Measurements from ENCODE around the gene MUC13.
"Not testable (repeated sequence)": the region's sequence is repeated elsewhere in the genome, so short reads cannot be mapped to it uniquely, and the experiment has no call there.

MUC13 gene

DNA sequence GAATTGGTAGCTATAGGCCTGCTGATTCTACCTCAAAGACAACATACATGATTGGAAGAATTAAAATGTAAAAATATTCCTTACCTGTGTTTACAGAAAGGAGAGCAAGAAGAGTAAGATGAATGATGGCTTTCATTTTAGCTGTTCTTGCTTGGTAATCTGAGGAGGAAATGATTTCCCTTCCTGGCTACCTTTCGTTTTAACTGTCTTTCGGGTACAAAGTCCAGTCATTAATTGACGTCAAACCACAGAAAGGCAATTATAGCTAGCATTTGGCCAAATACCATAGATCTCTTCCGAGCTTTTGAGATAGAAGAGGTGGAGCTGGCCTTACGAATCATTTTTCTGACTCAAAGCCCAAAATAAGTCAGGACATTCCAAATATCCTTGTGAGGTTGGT, at the start of gene MUC13:
TSS of gene MUC13 (minus strand) at position 175 of the 400 bp plus-strand sequence. CDS start at position 136, 39 bp downstream.
- DNase-seq (ENCODE audit: low read depth in 2 of 2) = no peak

DNA sequence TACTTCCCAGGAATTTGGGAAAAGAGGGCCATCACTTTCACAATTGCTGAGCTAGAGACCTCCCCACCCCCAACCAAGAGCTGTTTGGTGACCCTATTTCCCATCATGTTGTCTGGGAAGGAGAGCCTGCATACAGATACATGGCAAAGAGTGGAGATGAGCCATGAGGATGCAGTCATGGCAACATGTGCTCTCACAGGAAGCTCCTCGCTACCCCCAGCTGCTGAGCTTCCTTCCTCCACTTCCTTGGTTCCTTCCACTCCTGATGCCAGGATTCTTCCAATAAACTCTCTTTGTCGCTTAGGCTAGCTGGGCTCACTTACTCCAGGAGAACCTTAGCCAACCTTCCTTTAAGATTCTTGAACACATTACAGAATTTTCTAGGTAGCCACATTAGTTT, 48.3 kb upstream of the MUC13 start:
- no peak for DNase-seq (ENCODE audit: low read depth in 2 of 2)

GRCh38 chr3:124981472-124981871, 46.9 kb upstream of the MUC13 start:
- DNase-seq (ENCODE audit: low read depth in 2 of 2) = no peak

GRCh38 chr3:124978627-124979026, 44.1 kb upstream of the MUC13 start:
- no peak for DNase-seq (ENCODE audit: low read depth in 2 of 2)

GRCh38 chr3:124976383-124976782, 41.8 kb upstream of the MUC13 start:
- no peak for DNase-seq (ENCODE audit: low read depth in 2 of 2)

- no peak for DNase-seq (ENCODE audit: low read depth in 2 of 2)
Observed at GRCh38 chr3:124974691-124975090, 40.1 kb upstream of the MUC13 start.

DNA sequence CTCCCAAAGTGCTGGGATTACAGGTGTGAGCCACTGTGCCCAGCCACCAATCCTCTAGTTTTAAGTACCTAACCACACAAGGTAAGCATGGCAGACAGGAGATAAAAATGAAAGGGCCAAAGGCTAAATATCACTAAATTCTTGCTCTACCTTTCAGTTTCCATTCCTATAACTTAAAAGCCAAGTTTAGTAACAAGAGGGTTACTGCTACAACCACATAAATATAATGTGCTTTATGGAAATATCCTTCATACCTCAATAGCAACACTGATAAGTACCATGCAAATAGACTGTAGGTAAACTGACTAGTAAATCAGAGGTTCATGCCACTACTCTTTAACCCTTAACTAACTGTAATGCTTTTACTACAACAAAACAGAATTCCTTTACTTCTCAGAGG, 38.7 kb upstream of the MUC13 start:
- no peak for DNase-seq (ENCODE audit: low read depth in 2 of 2)

GRCh38 chr3:124972457-124972856, 37.9 kb upstream of the MUC13 start:
- no peak for DNase-seq (ENCODE audit: low read depth in 2 of 2)

GRCh38 chr3:124969963-124970722, 35.6 kb upstream of the MUC13 start:
- no peak for DNase-seq (ENCODE audit: low read depth in 2 of 2)

GRCh38 chr3:124969190-124969589, 34.6 kb upstream of the MUC13 start:
- no peak for DNase-seq (ENCODE audit: low read depth in 2 of 2)

DNA sequence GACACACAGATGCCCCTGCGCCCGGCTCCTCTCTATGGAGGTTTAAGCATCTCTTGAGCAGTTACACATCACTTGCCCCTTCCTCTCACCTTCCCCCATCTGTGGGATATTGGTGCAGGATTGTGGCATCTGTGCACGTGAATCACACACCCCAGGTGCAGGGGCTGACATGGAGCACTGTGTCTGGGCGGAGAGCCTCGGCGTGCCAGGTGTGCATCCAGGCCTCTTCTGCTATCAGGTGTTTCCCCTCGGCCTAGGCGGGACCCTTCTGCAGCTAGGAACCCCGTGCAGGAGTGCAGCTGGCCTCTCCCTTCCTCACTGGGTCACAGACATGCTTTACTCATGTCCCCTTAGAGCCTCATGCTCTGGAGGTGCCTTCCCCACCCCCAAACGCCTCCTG, 33.4 kb upstream of the MUC13 start:
- no peak for DNase-seq (ENCODE audit: low read depth in 2 of 2)

DNA sequence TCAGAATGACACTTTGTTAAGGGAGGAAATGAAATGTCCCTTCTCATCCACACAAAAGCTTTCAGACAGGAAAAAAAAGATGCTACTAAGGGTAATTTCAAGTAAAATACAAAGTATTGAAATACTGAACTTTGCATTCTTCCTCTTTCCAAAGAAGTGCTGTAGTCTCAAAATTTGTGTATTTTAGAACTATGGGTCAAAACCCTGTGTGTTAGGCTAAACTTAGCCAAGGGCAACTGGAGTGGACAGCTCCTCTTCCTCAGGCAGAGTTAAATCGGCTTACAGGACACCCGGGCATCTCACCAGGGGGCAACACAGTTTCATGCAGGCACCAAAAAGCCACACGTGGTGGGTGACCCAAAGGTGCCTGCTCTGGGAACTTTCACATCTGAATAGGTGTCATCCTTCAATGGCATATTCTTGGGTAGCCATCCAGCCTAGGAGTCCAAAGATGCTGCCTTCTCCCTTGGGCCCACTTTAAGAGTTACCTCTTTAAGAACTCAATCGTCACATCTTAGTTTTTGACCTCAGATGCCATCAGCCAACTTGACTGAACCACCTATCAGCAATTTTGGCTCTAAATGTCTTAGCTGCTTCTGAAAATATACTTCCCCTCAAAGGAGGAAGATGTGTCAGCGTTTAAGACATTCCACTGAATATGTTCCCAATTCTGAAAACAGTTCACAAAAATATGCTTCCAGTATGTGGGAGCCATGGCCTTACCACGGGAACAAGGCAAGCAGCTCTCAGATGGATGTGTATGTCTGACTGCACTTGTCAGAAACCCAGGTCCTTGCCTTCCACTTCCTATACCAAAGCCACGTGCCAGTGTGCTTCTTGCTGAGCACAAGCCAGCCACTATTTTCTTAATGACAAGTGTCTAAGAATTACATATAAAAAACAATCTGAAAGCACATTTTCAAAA, 32.2 kb upstream of the MUC13 start:
- DNase-seq (ENCODE audit: low read depth in 2 of 2) = no peak

- no peak for DNase-seq (ENCODE audit: low read depth in 2 of 2)
Observed at GRCh38 chr3:124965413-124965812, 30.9 kb upstream of the MUC13 start.

GRCh38 chr3:124964387-124964786, 29.8 kb upstream of the MUC13 start:
- DNase-seq (ENCODE audit: low read depth in 2 of 2) = no peak

- no peak for DNase-seq (ENCODE audit: low read depth in 2 of 2)
Observed at GRCh38 chr3:124963755-124964154, 29.2 kb upstream of the MUC13 start.

DNA sequence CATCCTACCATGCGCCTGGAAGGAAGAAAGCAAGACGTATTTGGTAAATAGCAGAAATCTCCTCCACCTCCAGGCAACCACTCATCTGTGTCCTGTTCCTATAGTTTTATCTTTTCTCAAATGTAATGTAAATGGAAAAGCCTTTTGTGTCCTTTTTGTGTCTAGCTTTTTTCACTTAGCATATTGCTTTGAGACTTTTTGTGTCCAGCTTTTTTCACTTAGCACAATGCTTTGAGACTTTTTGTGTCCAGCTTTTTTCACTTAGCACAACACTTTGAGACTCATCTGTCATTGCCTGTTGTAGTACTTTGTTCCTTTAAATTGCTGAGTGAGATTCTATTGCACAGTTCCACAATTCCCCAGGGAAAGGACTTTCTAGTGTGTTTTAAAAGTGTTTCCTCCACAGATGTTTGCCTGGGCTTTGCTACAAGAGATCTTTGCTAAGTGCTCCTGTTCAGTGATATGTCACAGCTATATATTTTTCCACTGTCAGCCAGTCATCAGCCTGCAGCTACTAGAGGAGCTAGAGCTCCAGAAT, 27.9 kb upstream of the MUC13 start:
- no peak for DNase-seq (ENCODE audit: low read depth in 2 of 2)

DNA sequence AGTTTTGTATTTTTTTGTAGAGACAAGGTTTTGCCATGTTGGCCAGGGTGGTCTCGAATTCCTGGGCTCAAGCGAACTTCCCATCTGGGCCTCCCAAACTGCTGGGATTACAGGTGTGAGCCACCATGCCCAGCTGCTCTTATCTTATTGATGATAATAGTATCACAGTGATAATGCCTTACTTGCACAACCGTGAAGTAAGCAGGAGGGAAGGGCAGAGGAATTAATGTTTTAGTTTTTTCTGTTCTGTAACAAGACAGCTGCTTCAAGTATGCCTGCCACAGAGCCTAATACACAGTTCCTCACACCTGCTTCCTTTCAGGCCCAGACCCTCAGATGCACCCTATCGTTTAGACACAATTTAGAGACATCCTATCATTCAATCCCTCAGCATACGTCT, 26.1 kb upstream of the MUC13 start:
- DNase-seq (ENCODE audit: low read depth in 2 of 2) = no peak

- DNase-seq (ENCODE audit: low read depth in 2 of 2) = no peak
Observed at GRCh38 chr3:124960105-124960504, 25.6 kb upstream of the MUC13 start.

GRCh38 chr3:124957951-124958350, 23.4 kb upstream of the MUC13 start:
- not testable (repeated sequence) for DNase-seq (ENCODE audit: low read depth in 2 of 2)

DNA sequence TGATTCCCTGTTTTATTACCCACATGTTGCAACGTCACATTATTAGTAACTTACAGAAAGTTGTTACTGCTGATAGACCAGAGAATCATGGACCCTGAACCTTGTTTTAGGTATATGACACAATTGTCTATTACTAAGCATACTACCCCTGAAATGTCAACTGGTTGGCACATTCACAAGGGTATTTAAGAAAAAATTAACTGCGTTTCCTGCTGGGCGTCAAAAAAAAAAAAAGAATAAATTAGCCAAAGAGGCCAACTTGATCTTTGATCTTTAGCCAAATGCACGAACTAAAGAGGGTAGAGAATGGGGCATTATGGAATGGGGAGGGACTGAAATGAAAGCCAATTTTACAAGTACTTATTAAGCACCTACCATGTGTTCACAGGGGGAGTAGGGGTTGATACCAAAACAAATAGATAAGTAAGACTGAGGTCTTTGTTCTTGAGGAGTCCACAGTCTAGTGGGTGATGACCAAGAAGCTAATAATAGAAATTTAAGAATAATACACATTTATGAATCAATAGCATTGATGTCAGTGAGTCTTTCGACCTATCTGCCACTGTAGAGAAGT, 17.8 kb upstream of the MUC13 start:
- DNase-seq (ENCODE audit: low read depth in 2 of 2) = no peak

DNA sequence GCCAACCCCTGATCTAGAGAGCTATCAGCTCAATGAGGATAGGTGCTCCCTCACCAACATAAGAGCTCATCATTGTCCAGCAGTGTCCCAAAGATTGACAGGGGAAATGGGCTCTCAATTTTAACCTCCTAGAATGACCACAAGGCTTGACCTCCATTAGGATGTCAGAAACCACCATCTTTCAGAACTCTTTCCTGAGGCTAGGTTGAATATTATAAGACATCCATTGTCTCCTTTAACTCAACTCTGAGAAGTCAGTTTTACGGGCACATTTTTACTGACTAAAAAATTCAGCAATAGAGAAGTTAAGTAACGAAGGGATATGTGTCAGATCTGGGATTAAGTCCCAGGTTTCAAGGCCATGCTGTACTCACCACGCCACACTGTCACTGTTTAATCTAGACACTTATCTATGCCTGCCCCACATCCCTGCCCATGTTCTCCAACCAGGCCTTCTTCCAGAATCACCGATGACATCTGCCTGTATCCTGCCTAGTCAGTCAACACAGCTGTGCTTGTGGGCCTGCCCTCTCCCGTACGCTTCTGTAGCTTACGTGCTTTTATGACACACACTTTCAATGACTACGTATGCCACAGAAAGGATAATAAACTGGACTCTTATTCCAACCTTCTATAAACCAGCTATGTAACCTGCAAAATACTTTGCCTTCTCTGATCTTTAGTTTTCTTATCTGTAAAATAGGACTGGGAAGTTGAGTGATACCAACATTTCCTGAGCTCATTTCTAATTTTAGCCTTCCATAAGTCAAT, 17.1 kb upstream of the MUC13 start:
- no peak for DNase-seq (ENCODE audit: low read depth in 2 of 2)

- DNase-seq (ENCODE audit: low read depth in 2 of 2) = no peak
Observed at GRCh38 chr3:124950026-124950425, 15.5 kb upstream of the MUC13 start.

Data from stimulated activated CD8-positive, alpha-beta memory T cell treated with anti-CD3 and anti-CD28 coated beads, Interleukin-15, amount 100 ng/mL, for 48 hours (primary cell).